Endodermal cell (in vitro differentiated cells): ENCODE data around the gene CHRNB1. TPM values are rescaled to one million over a fixed set of nuclear protein-coding genes. Genes with fewer than 3 reads are reported as not detected.

Experiments used
- DNase-seq: peaks from one replicate; pipeline ENCODE4 v3.0.0-alpha.2; 2017
- H3K27ac ChIP-seq: 2 replicates; pipeline ENCODE4 v1.5.1; 2013; ENCODE audit warnings: mild to moderate bottlenecking, low read depth, low read length, moderate library complexity
- H3K27me3 ChIP-seq: 2 replicates; pipeline ENCODE4 v1.6.1; 2013; ENCODE audit warnings: mild to moderate bottlenecking, low read length, moderate library complexity; ENCODE audit not compliant: insufficient read depth, control insufficient read depth, poor library complexity, severe bottlenecking
- H3K36me3 ChIP-seq: 2 replicates; pipeline ENCODE4 v1.7.0; 2013; ENCODE audit warnings: mild to moderate bottlenecking, low read length, moderate library complexity; ENCODE audit not compliant: control insufficient read depth, insufficient read depth
- H3K4me1 ChIP-seq: one replicate; pipeline ENCODE4 v1.7.0; 2013; ENCODE audit warnings: low read length; ENCODE audit not compliant: control insufficient read depth, insufficient read depth
- H3K4me3 ChIP-seq: 2 replicates; pipeline ENCODE4 v1.5.1; 2013; ENCODE audit warnings: mild to moderate bottlenecking, low read length, moderate library complexity
- H3K9ac ChIP-seq: 2 replicates; pipeline ENCODE4 v1.6.1; 2013; ENCODE audit warnings: mild to moderate bottlenecking, low read length, moderate library complexity; ENCODE audit not compliant: poor library complexity, severe bottlenecking; ENCODE audit errors: extremely low read depth
- H3K9me3 ChIP-seq: 2 replicates; pipeline ENCODE4 v1.6.1; 2013; ENCODE audit warnings: mild to moderate bottlenecking, low read length, moderate library complexity; ENCODE audit not compliant: control insufficient read depth
- H3K27ac Mint-ChIP-seq: 2 replicates; pipeline ENCODE4 v1.8.0; 2020; ENCODE audit warnings: mixed read lengths
- H3K27me3 Mint-ChIP-seq: 2 replicates; pipeline ENCODE4 v1.8.0; 2021; ENCODE audit warnings: mild to moderate bottlenecking, mixed read lengths; ENCODE audit not compliant: insufficient read depth
- H3K36me3 Mint-ChIP-seq: 2 replicates; pipeline ENCODE4 v1.8.0; 2020; ENCODE audit warnings: low read depth, mixed read lengths
- H3K4me1 Mint-ChIP-seq: 2 replicates; pipeline ENCODE4 v1.8.0; 2020; ENCODE audit warnings: mixed read lengths
- H3K4me3 Mint-ChIP-seq: 2 replicates; pipeline ENCODE4 v1.8.0; 2020; ENCODE audit warnings: mild to moderate bottlenecking, moderate library complexity, mixed read lengths
- H3K9me3 Mint-ChIP-seq: 2 replicates; pipeline ENCODE4 v1.8.0; 2020; ENCODE audit warnings: mild to moderate bottlenecking, mixed read lengths
- WGBS, 2 experiments: methylation state at CpG; one replicate each; pipeline versions ENCODE4 v1.1.5 to v1.1.7; 2013; ENCODE audit warnings: missing lambda C conversion rate in 2 of 2, mixed read lengths in 1 of 2; ENCODE audit not compliant: insufficient coverage in 1 of 2, insufficient read length in 1 of 2; 5-methylcytosine and 5-hydroxymethylcytosine counted together
- total RNA-seq, 2 donors: library from RNA; stranded (reverse); fragmentation: NEBNext Ultra II Directional in 1 of 2; extraction: Animal tissue kit (Norgen Biotek cat#: 25700) in 1 of 2; gene quantifications; 2 replicates in 1 of 2; 3 replicates in 1 of 2; pipeline ENCODE4 v1.2.1, GENCODE V29; 2021
- TF ChIP-seq, protein P1 (sequence below): fragments of 200-600 bp; sonication (generic); conservative IDR thresholded peaks from 2 replicates; pipeline ENCODE4 v1.5.0; 2021; ENCODE audit warnings: antibody characterized with exemption, mild to moderate bottlenecking

The CHRNB1 gene
- total RNA-seq, 2 donors from 2014 or later: 8.7 to 11.6 TPM

DNA sequence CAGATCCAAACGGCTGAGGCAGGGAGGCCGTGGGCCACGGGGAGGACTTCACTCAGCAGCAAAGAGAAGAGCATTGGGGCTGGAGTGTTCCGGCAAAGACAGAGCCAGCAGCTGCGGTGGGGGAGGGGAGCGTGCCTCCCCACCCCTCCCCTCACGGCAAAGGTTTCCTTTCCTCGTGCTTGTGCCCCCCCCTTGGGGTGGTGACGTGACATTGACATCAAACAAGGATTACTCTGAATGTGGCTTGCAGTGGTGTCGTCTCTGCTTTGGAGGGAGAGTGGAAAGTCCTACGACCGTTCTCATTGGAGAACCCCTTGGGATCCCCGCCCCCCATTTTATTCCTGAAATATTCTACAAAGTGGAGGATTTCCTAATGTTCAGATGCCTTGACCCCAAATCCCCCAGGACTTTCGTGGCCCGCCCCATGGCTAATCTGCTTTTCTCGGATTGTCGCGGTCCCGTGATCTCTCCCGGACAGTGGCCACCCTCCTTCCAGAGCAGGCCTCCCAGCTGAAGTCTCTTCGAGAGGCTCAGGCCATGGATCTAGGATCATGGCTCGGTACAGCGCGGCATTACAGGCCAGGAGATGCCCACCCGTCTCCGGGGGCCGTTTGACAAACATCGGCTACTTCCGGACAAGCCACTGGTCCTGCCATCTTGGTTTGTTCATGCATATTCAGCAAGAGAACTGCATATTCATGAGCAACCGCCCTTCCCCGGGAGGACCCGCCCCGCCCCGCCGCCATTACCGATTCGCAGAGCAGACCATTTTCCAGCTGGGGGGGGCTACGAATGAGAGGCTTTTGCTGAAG is 38.6 kb downstream of the CHRNB1 start:
- Histone ChIP-seq H3K27me3 (no peaks in the 10 kb centered on the region), H3K9me3 (no peaks in the 10 kb centered on the region), H3K9ac (peak overlapping the region; percentile 99), H3K4me3 (peak overlapping the region; percentile 99), H3K27ac (peak overlapping the region; percentile 98), H3K4me1 (peaks cover 2% of the 10 kb centered on the region), H3K36me3 (peaks cover 20% of the 10 kb centered on the region)
- peak; percentile 99 for DNase-seq
- no peaks in the 10 kb centered on the region for H3K9me3 Mint-ChIP-seq
- H3K27ac Mint-ChIP-seq: peak overlapping the region; percentile 99
- peak overlapping the region; percentile 88 for H3K4me3 Mint-ChIP-seq
- H3K36me3 Mint-ChIP-seq: peaks cover 16% of the 10 kb centered on the region
- TF ChIP-seq, protein P1, sequence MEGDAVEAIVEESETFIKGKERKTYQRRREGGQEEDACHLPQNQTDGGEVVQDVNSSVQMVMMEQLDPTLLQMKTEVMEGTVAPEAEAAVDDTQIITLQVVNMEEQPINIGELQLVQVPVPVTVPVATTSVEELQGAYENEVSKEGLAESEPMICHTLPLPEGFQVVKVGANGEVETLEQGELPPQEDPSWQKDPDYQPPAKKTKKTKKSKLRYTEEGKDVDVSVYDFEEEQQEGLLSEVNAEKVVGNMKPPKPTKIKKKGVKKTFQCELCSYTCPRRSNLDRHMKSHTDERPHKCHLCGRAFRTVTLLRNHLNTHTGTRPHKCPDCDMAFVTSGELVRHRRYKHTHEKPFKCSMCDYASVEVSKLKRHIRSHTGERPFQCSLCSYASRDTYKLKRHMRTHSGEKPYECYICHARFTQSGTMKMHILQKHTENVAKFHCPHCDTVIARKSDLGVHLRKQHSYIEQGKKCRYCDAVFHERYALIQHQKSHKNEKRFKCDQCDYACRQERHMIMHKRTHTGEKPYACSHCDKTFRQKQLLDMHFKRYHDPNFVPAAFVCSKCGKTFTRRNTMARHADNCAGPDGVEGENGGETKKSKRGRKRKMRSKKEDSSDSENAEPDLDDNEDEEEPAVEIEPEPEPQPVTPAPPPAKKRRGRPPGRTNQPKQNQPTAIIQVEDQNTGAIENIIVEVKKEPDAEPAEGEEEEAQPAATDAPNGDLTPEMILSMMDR: no peak
- peaks cover 53% of the 10 kb centered on the region for H3K4me1 Mint-ChIP-seq
- H3K27me3 Mint-ChIP-seq: no peaks in the 10 kb centered on the region
- WGBS, 2 experiments: 4% methylated on average over 24 to 37 of the region's 38 CpGs

DNA sequence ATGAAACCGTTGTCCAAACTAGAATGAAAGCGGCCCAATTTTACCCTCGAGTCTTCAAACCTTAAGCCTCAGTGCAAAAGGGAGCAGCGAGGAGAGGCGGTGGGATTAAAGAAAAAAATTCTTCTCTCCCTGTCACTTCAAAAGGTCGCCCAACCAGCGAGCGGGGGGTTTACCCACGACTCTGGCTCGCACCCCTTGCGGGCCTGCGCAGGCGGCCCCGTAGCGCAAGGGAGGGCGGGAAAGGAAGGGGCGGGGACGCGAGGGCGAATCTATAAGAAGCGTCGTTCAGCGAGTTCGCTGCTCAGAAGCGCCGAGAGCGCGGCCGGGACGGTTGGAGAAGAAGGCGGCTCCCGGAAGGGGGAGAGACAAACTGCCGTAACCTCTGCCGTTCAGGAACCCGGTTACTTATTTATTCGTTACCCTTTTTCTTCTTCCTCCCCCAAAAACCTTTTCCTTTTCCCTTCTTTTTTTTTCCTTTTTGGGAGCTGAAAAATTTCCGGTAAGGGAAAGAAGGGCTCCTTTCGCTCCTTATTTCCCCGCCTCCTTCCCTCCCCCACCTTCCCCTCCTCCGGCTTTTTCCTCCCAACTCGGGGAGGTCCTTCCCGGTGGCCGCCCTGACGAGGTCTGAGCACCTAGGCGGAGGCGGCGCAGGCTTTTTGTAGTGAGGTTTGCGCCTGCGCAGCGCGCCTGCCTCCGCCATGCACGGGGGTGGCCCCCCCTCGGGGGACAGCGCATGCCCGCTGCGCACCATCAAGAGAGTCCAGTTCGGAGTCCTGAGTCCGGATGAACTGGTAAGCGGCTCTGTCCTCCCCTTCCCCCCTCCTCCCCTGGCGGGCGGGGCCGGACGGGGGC is 39.4 kb downstream of the CHRNB1 start, which contains the start of gene POLR2A:
POLR2A (plus strand) TSS at position 300 of the 852 bp plus-strand sequence.
- TF ChIP-seq, protein P1: no peak

DNA sequence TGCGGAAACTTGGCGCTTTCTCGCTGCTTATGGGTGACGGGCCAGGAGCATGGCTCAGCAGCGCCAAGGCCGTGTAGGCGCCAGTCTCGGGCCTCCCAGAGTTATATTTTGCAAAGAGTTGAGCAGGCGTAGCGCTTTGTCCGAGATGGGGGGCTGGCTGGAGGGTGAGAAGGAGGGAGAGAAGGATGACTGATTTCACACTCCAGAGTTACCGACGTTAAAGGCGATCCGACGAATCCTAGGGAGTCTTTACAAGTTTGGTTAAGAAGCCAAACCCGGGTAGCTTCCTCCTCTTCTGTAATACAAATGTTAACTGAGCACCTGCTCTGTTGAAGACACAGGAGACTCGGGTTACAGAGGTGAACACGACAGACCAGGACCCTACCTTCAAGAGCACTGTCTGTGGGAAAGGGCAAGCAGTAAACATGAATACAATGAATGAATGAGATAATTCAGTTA is 40.1 kb downstream of the CHRNB1 start:
- Mint-ChIP-seq H3K9me3 (no peaks in the 10 kb centered on the region), H3K27me3 (no peaks in the 10 kb centered on the region), H3K4me1 (peaks cover 50% of the 10 kb centered on the region), H3K27ac (peak overlapping the region; percentile 99), H3K36me3 (peaks cover 21% of the 10 kb centered on the region), H3K4me3 (peak overlapping the region; percentile 88)
- Histone ChIP-seq H3K27ac (peak overlapping the region; percentile 54), H3K4me1 (peaks cover 1% of the 10 kb centered on the region), H3K27me3 (no peaks in the 10 kb centered on the region), H3K36me3 (peaks cover 29% of the 10 kb centered on the region), H3K9ac (peak overlapping the region; percentile 99), H3K4me3 (peak overlapping the region; percentile 99), H3K9me3 (no peaks in the 10 kb centered on the region)
- DNase-seq: no peak
- TF ChIP-seq, protein P1: no peak
- WGBS, 2 experiments: 0 to 1% methylated on average over 8 to 19 of the region's 19 CpGs

More for the DNA sequence above, 39.4 kb downstream of the CHRNB1 start, which contains the start of gene POLR2A:
- H3K4me3 ChIP-seq: peak within 1 kb of the TSS; percentile 99
- peaks cover 18% of the 10 kb centered on the region for H3K36me3 Mint-ChIP-seq
- no peaks in the 10 kb centered on the region for H3K9me3 Mint-ChIP-seq
- H3K27ac ChIP-seq: peak within 1 kb of the TSS; percentile 98
- H3K4me3 Mint-ChIP-seq: peak within 1 kb of the TSS; percentile 88
- peak within 1 kb of the TSS; percentile 99 for H3K27ac Mint-ChIP-seq
- H3K36me3 ChIP-seq: peaks cover 25% of the 10 kb centered on the region
- H3K9me3 ChIP-seq: no peaks in the 10 kb centered on the region
- no peaks in the 10 kb centered on the region for H3K27me3 Mint-ChIP-seq
- DNase-seq: peak; percentile 100
- H3K4me1 Mint-ChIP-seq: peaks cover 53% of the 10 kb centered on the region
- no peaks in the 10 kb centered on the region for H3K27me3 ChIP-seq
- peak within 1 kb of the TSS; percentile 99 for H3K9ac ChIP-seq
- H3K4me1 ChIP-seq: peaks cover 2% of the 10 kb centered on the region
- WGBS, 2 experiments: 0% methylated on average over 22 to 62 of the region's 64 CpGs
